ENCODE measurements around the gene HTR7.

HTR7 gene

DNA sequence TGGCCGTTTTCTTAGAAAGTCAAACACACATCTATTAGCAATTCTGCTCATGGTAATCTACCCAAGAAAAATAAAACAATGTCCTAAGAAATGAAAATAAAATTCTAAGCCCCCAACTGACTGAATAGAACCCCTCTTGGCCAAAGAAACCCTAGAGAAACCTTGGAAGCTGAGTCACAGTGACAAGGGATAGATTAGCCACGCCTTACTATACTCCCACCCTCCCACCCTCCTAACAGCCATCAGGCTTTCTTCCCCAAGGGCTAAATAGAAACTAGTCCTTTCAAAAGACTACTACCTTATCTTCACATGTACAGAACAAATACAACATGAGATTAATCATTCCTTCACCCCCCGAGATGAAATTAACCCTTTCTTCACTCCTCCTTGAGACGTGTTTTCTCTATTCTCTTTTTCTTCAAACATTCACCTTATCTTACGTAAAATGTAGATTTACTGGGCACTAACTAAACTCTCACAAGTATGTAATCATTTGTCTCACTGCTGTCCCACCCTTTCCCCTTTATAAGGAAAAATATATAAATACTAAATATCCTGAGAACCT lies 57.5 kb downstream of the HTR7 start:
- H3K27ac ChIP-seq = no peak overlapping the region
- TF ChIP-seq, protein P1, sequence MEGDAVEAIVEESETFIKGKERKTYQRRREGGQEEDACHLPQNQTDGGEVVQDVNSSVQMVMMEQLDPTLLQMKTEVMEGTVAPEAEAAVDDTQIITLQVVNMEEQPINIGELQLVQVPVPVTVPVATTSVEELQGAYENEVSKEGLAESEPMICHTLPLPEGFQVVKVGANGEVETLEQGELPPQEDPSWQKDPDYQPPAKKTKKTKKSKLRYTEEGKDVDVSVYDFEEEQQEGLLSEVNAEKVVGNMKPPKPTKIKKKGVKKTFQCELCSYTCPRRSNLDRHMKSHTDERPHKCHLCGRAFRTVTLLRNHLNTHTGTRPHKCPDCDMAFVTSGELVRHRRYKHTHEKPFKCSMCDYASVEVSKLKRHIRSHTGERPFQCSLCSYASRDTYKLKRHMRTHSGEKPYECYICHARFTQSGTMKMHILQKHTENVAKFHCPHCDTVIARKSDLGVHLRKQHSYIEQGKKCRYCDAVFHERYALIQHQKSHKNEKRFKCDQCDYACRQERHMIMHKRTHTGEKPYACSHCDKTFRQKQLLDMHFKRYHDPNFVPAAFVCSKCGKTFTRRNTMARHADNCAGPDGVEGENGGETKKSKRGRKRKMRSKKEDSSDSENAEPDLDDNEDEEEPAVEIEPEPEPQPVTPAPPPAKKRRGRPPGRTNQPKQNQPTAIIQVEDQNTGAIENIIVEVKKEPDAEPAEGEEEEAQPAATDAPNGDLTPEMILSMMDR (conservative IDR thresholded peaks at IDR 0.05) = no peak

DNA sequence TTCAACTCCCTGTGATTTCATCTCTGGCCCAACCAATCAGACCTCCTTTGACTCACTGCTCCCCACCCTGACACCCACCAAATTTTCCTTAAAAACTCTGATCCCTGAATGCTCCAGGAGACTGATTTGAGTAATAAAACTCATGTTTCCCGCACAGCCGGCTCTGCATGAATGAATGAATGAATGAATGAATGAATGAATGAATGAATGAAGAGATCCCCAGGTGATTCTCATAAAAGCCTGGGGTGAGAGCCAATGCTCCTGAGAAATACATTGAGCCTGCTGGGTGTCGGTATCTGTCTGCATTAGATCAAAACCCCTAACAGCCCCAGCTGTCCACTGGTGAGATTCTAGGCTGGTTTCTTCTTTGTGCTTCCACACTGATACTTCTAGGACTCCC lies 58.7 kb downstream of the HTR7 start:
- TF ChIP-seq, protein P1 (conservative IDR thresholded peaks at IDR 0.05) = no peak

DNA sequence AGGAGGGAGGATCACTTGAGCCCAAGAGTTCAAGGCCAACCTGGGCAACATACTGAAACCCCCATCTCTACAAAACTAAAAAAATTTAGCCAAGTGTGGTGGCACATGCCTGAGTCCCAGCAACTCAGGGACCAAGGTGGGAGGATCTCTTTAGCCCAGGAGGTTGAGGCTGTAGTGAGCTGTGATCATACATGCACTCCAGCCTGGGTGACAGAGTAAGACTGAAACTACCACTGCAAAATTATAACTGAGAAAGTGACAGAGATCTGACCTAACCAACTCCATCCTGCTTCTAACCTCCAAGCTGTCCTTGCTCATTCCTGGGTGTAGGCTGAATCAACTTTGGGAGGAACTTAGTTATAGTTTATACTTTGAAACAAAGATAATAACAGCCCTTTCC lies 59.4 kb downstream of the HTR7 start:
- TF ChIP-seq, protein P1 (conservative IDR thresholded peaks at IDR 0.05) = no peak
- no peak overlapping the region for H3K27ac ChIP-seq

More for the DNA sequence above, 58.7 kb downstream of the HTR7 start:
- H3K27ac ChIP-seq = no peak overlapping the region

DNA sequence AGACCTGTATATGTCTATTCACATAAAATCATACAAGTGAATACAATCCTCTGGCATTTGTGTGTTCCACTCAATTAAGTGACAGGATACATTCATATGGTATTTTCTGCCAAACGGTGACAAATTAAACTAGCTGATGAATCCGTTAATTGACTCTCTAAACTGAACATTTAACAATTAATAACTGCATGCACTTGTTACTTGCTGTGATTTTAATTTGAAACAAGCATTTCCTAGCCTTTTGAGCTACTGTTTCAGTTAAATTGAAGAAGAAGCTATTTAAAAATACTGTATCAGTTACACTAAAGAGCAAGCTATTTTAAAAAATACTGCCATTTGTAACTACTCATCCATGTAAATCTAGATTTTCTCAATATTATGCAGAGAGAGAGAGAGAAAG lies 67.4 kb downstream of the HTR7 start:
- TF ChIP-seq, protein P1 (conservative IDR thresholded peaks at IDR 0.05) = no peak
- H3K27ac ChIP-seq = no peak overlapping the region

DNA sequence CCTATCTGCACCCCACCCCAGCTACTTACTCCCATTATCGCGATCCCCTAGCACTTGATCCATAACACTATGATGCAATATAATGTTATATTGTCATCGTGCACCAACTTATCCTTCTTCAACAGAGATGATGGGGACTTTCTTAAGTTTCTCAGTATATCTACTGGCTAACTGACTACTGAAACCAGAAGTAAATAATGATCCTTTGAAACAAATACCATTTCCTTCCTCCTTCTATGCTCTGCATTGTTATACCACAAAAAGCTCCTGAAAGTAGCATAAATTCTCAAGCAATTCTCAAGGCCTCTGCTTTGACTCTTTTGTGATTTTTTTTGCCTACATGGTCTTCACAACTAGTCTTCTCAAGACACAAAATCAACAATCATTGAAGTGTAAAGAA lies 68.9 kb downstream of the HTR7 start:
- no peak overlapping the region for H3K27ac ChIP-seq
- TF ChIP-seq, protein P1 (conservative IDR thresholded peaks at IDR 0.05) = no peak

DNA sequence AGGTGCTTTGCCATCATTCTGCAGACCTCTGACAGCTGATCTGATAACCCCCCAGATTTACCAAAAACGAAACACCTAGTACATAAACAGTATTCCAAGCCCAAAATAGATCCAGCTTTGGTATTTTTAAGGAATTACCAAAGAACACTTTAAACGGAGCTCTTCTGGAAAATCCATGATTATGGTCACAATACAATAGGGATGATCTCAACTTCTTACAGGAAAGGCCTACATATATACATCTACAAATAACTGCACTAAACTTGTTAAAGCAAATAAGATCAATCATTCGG lies 69.7 kb downstream of the HTR7 start:
- TF ChIP-seq, protein P1 (conservative IDR thresholded peaks at IDR 0.05) = peak; percentile 18
- H3K27ac ChIP-seq = no peak overlapping the region

DNA sequence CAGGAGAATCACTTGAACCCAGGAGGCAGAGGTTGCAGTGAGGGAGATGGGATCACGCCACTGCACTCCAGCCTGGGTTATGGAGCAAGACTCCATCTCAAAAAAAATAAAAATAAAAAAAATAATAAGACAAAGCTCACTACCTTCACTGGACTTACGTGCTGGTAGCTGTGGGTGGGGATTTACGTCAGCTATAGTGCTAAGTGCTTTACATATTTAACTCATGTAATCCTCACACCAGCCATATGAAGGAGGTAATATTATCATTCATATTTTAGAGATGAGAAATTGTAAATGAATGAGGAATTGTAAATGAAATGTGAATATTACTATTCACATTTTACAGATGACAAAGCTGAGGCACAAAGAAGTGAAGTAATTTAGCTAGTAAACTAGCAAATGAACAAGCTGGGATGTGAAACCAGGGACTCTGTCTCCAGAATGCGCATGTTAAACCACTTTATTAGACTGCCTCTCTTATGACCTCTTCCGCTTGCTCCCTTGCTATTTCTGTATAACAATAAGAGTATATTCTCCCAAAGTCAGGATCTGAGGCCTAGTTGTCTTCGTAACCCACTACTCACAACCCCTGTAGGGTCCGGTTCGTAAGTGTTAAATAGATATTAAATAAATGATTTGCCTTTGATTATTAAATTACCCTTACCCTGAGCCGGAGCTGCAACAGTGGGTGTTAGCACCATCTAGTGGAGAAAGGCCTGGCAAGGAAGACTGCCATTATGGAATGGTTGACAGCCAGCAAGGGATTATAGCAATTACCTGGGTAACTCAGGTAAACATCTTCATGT lies 70.2 kb downstream of the HTR7 start:
- TF ChIP-seq, protein P1 (conservative IDR thresholded peaks at IDR 0.05) = peak; percentile 94
- H3K27ac ChIP-seq = no peak overlapping the region

Measured in VCaP (cell line).